Measurements from ENCODE around the gene TMED1. TPM values are rescaled to one million over a fixed set of nuclear protein-coding genes. Genes with fewer than 3 reads are reported as not detected.

Gene TMED1, protein sequence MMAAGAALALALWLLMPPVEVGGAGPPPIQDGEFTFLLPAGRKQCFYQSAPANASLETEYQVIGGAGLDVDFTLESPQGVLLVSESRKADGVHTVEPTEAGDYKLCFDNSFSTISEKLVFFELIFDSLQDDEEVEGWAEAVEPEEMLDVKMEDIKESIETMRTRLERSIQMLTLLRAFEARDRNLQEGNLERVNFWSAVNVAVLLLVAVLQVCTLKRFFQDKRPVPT
- total RNA-seq: 10 to 100 TPM in 3 of 4 donors, 1 to 10 TPM in 1; 8.9 to 26.2 (median 20.4) TPM

DNA sequence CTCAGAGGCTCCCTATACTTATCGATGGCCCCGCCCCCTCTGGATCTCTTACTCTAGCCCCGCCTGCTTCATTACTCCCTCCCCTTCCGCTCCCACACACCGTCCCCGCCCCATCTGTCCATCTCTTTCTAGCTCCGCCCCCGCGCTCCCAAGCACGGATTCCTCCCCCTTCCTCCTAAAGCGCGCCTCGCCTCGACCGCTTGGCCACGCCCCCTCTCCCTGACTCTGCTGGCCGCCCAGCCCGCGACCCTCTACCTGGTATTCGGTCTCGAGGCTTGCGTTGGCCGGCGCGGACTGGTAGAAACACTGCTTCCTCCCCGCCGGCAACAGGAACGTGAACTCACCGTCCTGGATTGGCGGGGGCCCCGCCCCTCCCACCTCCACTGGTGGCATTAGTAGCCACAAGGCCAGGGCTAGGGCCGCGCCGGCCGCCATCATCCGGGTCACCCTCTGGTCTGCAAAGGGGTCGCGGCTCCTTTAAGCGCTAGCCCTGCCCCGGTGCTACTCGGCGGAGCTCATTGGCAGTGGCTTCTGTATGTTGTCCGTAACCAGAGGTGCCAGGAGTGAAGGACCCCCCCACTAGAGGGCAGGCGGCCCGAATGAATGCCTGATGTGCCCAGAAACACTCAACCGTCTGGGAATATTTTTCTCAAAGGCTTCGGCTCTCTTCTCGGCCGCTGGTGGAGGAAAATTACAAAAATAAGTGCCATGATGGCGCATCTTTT lies at the start of gene TMED1:
Gene TMED1 (minus strand): TSS at position 459 of the 725 bp plus-strand sequence. CDS start 21 bp downstream, at position 438.
- Histone ChIP-seq H3K36me3 (peaks cover 30% of the 10 kb centered on the region), H3K27ac (peak within 1 kb of the TSS; percentile 99), H3K9me3 (no peaks in the 10 kb centered on the region), H3K4me1 (peaks cover 17% of the 10 kb centered on the region), H3K27me3 (no peaks in the 10 kb centered on the region), H3K4me3 (peak within 1 kb of the TSS; percentile 81)
- under 1% methylated on average over 39 of the region's 50 CpGs for WGBS
- peak; percentile 100 for DNase-seq (ENCODE audit: low spot score in 2 of 2)
- TF ChIP-seq, protein P1, sequence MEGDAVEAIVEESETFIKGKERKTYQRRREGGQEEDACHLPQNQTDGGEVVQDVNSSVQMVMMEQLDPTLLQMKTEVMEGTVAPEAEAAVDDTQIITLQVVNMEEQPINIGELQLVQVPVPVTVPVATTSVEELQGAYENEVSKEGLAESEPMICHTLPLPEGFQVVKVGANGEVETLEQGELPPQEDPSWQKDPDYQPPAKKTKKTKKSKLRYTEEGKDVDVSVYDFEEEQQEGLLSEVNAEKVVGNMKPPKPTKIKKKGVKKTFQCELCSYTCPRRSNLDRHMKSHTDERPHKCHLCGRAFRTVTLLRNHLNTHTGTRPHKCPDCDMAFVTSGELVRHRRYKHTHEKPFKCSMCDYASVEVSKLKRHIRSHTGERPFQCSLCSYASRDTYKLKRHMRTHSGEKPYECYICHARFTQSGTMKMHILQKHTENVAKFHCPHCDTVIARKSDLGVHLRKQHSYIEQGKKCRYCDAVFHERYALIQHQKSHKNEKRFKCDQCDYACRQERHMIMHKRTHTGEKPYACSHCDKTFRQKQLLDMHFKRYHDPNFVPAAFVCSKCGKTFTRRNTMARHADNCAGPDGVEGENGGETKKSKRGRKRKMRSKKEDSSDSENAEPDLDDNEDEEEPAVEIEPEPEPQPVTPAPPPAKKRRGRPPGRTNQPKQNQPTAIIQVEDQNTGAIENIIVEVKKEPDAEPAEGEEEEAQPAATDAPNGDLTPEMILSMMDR (IDR thresholded peaks at IDR 0.05): peak in 1 of 2 donors; percentile 8
- peak in 2 of 3 donors; percentile 81 to 89 for TF ChIP-seq POLR2AphosphoS5 (IDR thresholded peaks at IDR 0.05)
- no peak for TF ChIP-seq EP300 (IDR thresholded peaks at IDR 0.05)

DNA sequence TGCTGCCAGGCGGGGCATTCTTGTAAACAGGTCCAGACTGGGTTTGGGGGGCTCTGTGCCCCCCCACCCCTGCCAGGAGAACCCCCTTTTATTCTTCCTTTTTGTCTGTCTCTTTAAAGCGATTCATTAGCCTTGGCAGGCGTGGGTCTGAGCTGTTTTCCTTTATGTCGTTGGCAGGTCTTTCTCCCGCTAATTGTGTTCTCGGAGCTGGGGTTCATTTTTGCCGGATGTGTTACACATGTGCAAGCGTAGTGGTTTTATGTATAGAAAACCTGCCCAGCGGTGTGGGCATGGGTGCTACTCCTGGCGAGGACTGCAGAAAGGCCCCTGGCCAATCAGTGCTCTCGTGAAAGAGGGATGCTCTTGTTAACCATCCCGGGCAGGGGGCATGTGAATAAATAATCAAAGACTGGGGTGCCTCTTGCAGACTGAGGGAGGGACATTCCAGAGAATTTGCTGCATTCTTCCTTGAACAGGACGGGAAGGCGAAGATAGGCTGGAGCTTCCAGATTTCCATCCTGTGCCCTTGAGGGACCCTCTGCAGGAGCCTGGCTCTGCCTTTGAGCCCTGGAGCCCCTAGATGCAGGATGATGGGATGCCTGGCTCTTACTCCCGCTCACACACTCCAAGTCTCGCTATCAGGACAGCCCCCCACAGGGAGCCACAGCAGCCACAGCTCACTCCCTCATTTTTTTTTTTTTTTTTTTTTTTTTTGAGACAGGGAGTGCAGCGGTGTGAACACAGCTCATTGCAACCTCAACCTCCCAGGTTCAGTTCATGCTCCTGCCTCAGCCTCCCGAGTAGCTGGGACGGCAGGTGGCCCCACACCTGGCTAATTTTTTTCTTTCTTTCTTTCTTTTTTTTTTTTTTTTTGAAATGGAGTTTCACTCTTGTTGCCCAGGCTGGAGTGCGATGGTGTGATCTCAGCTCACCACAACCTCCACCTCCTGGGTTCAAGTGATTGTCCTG lies 49.5 kb upstream of the TMED1 start:
- no peaks in the 10 kb centered on the region for H3K9me3 ChIP-seq
- WGBS: 69% methylated on average over 20 of the region's 20 CpGs
- no peaks in the 10 kb centered on the region for H3K27me3 ChIP-seq
- peaks cover 36% of the 10 kb centered on the region for H3K4me1 ChIP-seq
- no peak overlapping the region for H3K4me3 ChIP-seq
- H3K36me3 ChIP-seq: no peaks in the 10 kb centered on the region
- no peak for DNase-seq (ENCODE audit: low spot score in 2 of 2)
- TF ChIP-seq POLR2AphosphoS5 (IDR thresholded peaks at IDR 0.05) (no peak), POLR2A (IDR thresholded peaks at IDR 0.05) (no peak), EP300 (IDR thresholded peaks at IDR 0.05) (no peak)
- TF ChIP-seq, protein P1 (IDR thresholded peaks at IDR 0.05): no peak
- H3K27ac ChIP-seq: peak overlapping the region; percentile 7

DNA sequence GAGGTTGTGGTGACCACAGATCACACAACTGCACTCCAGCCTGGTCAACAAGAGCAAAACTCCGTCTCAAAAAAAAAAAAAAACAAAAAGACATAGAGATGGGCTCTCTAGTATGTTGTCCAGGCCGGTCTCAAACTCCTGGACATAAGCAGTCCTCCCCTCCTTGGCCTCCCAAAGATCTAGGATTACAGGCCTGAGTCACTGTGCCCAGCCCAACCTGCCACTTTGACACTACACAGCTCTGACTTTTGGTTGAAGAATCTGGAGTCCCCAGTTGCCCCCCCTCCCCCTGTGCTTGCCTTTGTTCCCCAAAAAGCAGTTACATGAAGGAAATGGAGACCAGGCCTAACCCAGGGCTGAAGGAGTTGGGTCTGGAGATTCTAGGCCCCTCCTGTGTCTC lies 48.3 kb upstream of the TMED1 start:
- Histone ChIP-seq H3K27me3 (no peaks in the 10 kb centered on the region), H3K4me1 (peaks cover 44% of the 10 kb centered on the region), H3K27ac (peak overlapping the region; percentile 7), H3K4me3 (no peak overlapping the region), H3K36me3 (no peaks in the 10 kb centered on the region), H3K9me3 (no peaks in the 10 kb centered on the region)
- TF ChIP-seq POLR2A (IDR thresholded peaks at IDR 0.05) (no peak), POLR2AphosphoS5 (IDR thresholded peaks at IDR 0.05) (no peak), EP300 (IDR thresholded peaks at IDR 0.05) (no peak)
- TF ChIP-seq, protein P1 (IDR thresholded peaks at IDR 0.05): no peak
- WGBS: 67% methylated on average over 2 of the region's 2 CpGs
- DNase-seq (ENCODE audit: low spot score in 2 of 2): no peak

DNA sequence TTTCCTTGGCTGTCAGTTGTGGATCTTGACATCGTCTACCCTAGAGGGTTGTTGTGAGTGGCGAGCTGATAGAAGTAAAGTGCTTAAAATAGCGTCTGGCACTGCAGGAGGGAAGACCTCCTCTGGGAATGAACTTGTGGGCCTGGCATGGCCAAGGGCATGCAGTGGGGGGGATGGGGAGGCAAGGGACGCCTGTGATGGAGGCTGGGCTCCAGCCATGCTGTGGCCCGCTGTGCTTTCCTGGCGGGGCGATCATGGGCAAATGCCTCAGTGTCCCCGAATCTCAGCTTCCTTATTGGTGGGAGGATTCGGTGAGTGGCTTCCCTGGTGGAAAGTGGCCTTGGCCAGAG lies 46.1 kb upstream of the TMED1 start:
- Histone ChIP-seq H3K27me3 (no peaks in the 10 kb centered on the region), H3K4me3 (no peak overlapping the region), H3K27ac (no peak overlapping the region), H3K36me3 (no peaks in the 10 kb centered on the region), H3K4me1 (peaks cover 42% of the 10 kb centered on the region), H3K9me3 (no peaks in the 10 kb centered on the region)
- DNase-seq (ENCODE audit: low spot score in 2 of 2): no peak
- no peak for TF ChIP-seq EP300 (IDR thresholded peaks at IDR 0.05)
- TF ChIP-seq, protein P1 (IDR thresholded peaks at IDR 0.05): no peak
- no peak for TF ChIP-seq POLR2AphosphoS5 (IDR thresholded peaks at IDR 0.05)
- no peak for TF ChIP-seq POLR2A (IDR thresholded peaks at IDR 0.05)
- WGBS: 83% methylated on average over 9 of the region's 9 CpGs
